ENCODE data around the gene GDPD4. TPM values are rescaled to one million over a fixed set of nuclear protein-coding genes. Genes with fewer than 3 reads are reported as not detected.

The GDPD4 gene
- total RNA-seq, 1 experiment from 2014 or later, result not detected

- in situ Hi-C loops (cut with HindIII; ENCODE audit: low pct_unique_long_range_greater_than_20kb, low sequenced_read_pairs), result no loop called here
Observed at GRCh38 chr11:77253690-77254089, 47.8 kb downstream of the GDPD4 start.

GRCh38 chr11:77252555-77253270 lies 48.8 kb downstream of the GDPD4 start:
- DNase-seq (ENCODE audit: low read depth), result no peak

More at GRCh38 chr11:77253690-77254089, 47.8 kb downstream of the GDPD4 start:
- no peak for DNase-seq (ENCODE audit: low read depth)

GRCh38 chr11:77250881-77251640 lies 50.4 kb downstream of the GDPD4 start:
- no peak for DNase-seq (ENCODE audit: low read depth)
- in situ Hi-C loops (cut with HindIII; ENCODE audit: low pct_unique_long_range_greater_than_20kb, low sequenced_read_pairs), result no loop called here

More at GRCh38 chr11:77252555-77253270, 48.8 kb downstream of the GDPD4 start:
- in situ Hi-C loops (cut with HindIII; ENCODE audit: low pct_unique_long_range_greater_than_20kb, low sequenced_read_pairs), result no loop called here

- in situ Hi-C loops (cut with HindIII; ENCODE audit: low pct_unique_long_range_greater_than_20kb, low sequenced_read_pairs), result no loop called here
- no peak for DNase-seq (ENCODE audit: low read depth)
Observed at GRCh38 chr11:77249427-77249826, 52.1 kb downstream of the GDPD4 start.

GRCh38 chr11:77244277-77245027 lies 57.0 kb downstream of the GDPD4 start:
- in situ Hi-C loops (cut with HindIII; ENCODE audit: low pct_unique_long_range_greater_than_20kb, low sequenced_read_pairs), result no loop called here

GRCh38 chr11:77236901-77237300 lies 64.6 kb downstream of the GDPD4 start:
- DNase-seq (ENCODE audit: low read depth), result no peak
- in situ Hi-C loops (cut with HindIII; ENCODE audit: low pct_unique_long_range_greater_than_20kb, low sequenced_read_pairs), result no loop called here

More at GRCh38 chr11:77244277-77245027, 57.0 kb downstream of the GDPD4 start:
- no peak for DNase-seq (ENCODE audit: low read depth)

- in situ Hi-C loops (cut with HindIII; ENCODE audit: low pct_unique_long_range_greater_than_20kb, low sequenced_read_pairs), result no loop called here
- DNase-seq (ENCODE audit: low read depth), result no peak
Observed at GRCh38 chr11:77233011-77233410, 68.5 kb downstream of the GDPD4 start.

GRCh38 chr11:77232242-77232641 lies 69.2 kb downstream of the GDPD4 start:
- in situ Hi-C loops (cut with HindIII; ENCODE audit: low pct_unique_long_range_greater_than_20kb, low sequenced_read_pairs), result no loop called here
- no peak for DNase-seq (ENCODE audit: low read depth)

- in situ Hi-C loops (cut with HindIII; ENCODE audit: low pct_unique_long_range_greater_than_20kb, low sequenced_read_pairs), result no loop called here
- no peak for DNase-seq (ENCODE audit: low read depth)
Observed at GRCh38 chr11:77231800-77232199, 69.7 kb downstream of the GDPD4 start.

GRCh38 chr11:77230878-77231605 lies 70.4 kb downstream of the GDPD4 start:
- in situ Hi-C loops (cut with HindIII; ENCODE audit: low pct_unique_long_range_greater_than_20kb, low sequenced_read_pairs), result no loop called here
- no peak for DNase-seq (ENCODE audit: low read depth)

- in situ Hi-C loops (cut with HindIII; ENCODE audit: low pct_unique_long_range_greater_than_20kb, low sequenced_read_pairs), result no loop called here
- DNase-seq (ENCODE audit: low read depth), result no peak
Observed at GRCh38 chr11:77223797-77224196, 77.7 kb downstream of the GDPD4 start.

- in situ Hi-C loops (cut with HindIII; ENCODE audit: low pct_unique_long_range_greater_than_20kb, low sequenced_read_pairs), result no loop called here
- no peak for DNase-seq (ENCODE audit: low read depth)
Observed at GRCh38 chr11:77217156-77217555, 84.3 kb downstream of the GDPD4 start.

- no peak for DNase-seq (ENCODE audit: low read depth)
- in situ Hi-C loops (cut with HindIII; ENCODE audit: low pct_unique_long_range_greater_than_20kb, low sequenced_read_pairs), result no loop called here
Observed at GRCh38 chr11:77215106-77215505, 86.4 kb downstream of the GDPD4 start.

GRCh38 chr11:77214557-77214956 lies 86.9 kb downstream of the GDPD4 start:
- no peak for DNase-seq (ENCODE audit: low read depth)
- in situ Hi-C loops (cut with HindIII; ENCODE audit: low pct_unique_long_range_greater_than_20kb, low sequenced_read_pairs), result no loop called here

GRCh38 chr11:77213589-77214428 lies 87.7 kb downstream of the GDPD4 start:
- in situ Hi-C loops (cut with HindIII; ENCODE audit: low pct_unique_long_range_greater_than_20kb, low sequenced_read_pairs), result no loop called here
- no peak for DNase-seq (ENCODE audit: low read depth)

- in situ Hi-C loops (cut with HindIII; ENCODE audit: low pct_unique_long_range_greater_than_20kb, low sequenced_read_pairs), result no loop called here
- no peak for DNase-seq (ENCODE audit: low read depth)
Observed at GRCh38 chr11:77213029-77213579, 88.4 kb downstream of the GDPD4 start.

GRCh38 chr11:77212314-77213007 lies 89.0 kb downstream of the GDPD4 start:
- DNase-seq (ENCODE audit: low read depth), result no peak
- in situ Hi-C loops (cut with HindIII; ENCODE audit: low pct_unique_long_range_greater_than_20kb, low sequenced_read_pairs), result no loop called here
